HepG2 (cell line): ENCODE data around the gene UROS. TPM values are rescaled to one million over a fixed set of nuclear protein-coding genes. Genes with fewer than 3 reads are reported as not detected.
A peak's percentile ranks its signal among the peaks of the same experiment; 100 is the strongest.

Experiments used
- AHDC1 ChIP-seq: sonication (generic); formaldehyde crosslinking; IDR thresholded peaks from 2 replicates; pipeline ENCODE4 v1.5.1; 2020; ENCODE audit warnings: mild to moderate bottlenecking, missing genetic modification reagents, borderline replicate concordance
- ARID4A ChIP-seq: sonication (generic); formaldehyde crosslinking; IDR thresholded peaks from 2 replicates; pipeline ENCODE4 v1.5.0; 2020; ENCODE audit warnings: mild to moderate bottlenecking, missing genetic modification reagents, borderline replicate concordance
- CC2D1A ChIP-seq: sonication (generic); formaldehyde crosslinking; IDR thresholded peaks from 2 replicates; pipeline ENCODE4 v1.8.1; 2023; ENCODE audit warnings: mild to moderate bottlenecking, missing genetic modification reagents
- GATAD2A ChIP-seq: IDR thresholded peaks from 2 replicates; pipeline ENCODE4 v1.6.1; 2016
- KDM6A ChIP-seq: IDR thresholded peaks from 2 replicates; pipeline ENCODE4 v1.6.1; 2016; ENCODE audit warnings: low read depth
- KLF16 ChIP-seq, 2 experiments: sonication (generic) in 1 of 2; formaldehyde crosslinking in 1 of 2; IDR thresholded peaks; 2 replicates each; pipeline versions ENCODE4 v1.6.1 to v1.8.0; 2016 to 2023; ENCODE audit warnings: missing genetic modification reagents in 2 of 2, missing compliant biosample characterization in 1 of 2
- MEIS1 ChIP-seq: sonication (generic); formaldehyde crosslinking; IDR thresholded peaks from 2 replicates; pipeline ENCODE4 v1.9.0; 2021; ENCODE audit warnings: mild to moderate bottlenecking, missing genetic modification reagents, moderate library complexity, borderline replicate concordance
- NR3C1 ChIP-seq: sonication (generic); formaldehyde crosslinking; IDR thresholded peaks from 2 replicates; pipeline ENCODE4 v1.4.0; 2020; ENCODE audit warnings: missing genetic modification reagents
- PHF20 ChIP-seq: sonication (generic); formaldehyde crosslinking; IDR thresholded peaks from 2 replicates; pipeline ENCODE4 v1.5.0; 2020; ENCODE audit warnings: mild to moderate bottlenecking, missing genetic modification reagents
- RAD51 ChIP-seq: fragments of 450-650 bp; IDR thresholded peaks from 2 replicates; pipeline ENCODE4 v1.6.1; 2016; ENCODE audit warnings: borderline replicate concordance
- SNAI1 ChIP-seq: sonication (generic); formaldehyde crosslinking; IDR thresholded peaks from 2 replicates; pipeline ENCODE4 v1.5.0; 2020; ENCODE audit warnings: mild to moderate bottlenecking, missing genetic modification reagents, borderline replicate concordance
- SP5 ChIP-seq: IDR thresholded peaks from 2 replicates; pipeline ENCODE4 v1.6.1; 2016; ENCODE audit warnings: low read depth, borderline replicate concordance
- ZIK1 ChIP-seq: sonication (generic); formaldehyde crosslinking; IDR thresholded peaks from 2 replicates; pipeline ENCODE4 v1.5.0; 2020; ENCODE audit warnings: mild to moderate bottlenecking, low read depth, missing genetic modification reagents, borderline replicate concordance
- ZNF225 ChIP-seq: sonication (generic); formaldehyde crosslinking; IDR thresholded peaks from 2 replicates; pipeline ENCODE4 v1.4.0; 2020; ENCODE audit warnings: mild to moderate bottlenecking, missing genetic modification reagents
- ZNF343 ChIP-seq: sonication (generic); formaldehyde crosslinking; IDR thresholded peaks from 2 replicates; pipeline ENCODE4 v1.4.0; 2020; ENCODE audit warnings: mild to moderate bottlenecking, missing genetic modification reagents
- ZNF441 ChIP-seq: sonication (generic); formaldehyde crosslinking; IDR thresholded peaks from 2 replicates; pipeline ENCODE4 v1.7.0; 2021; ENCODE audit warnings: missing genetic modification reagents, borderline replicate concordance
- ZNF564 ChIP-seq: sonication (generic); formaldehyde crosslinking; IDR thresholded peaks from 2 replicates; pipeline ENCODE4 v1.8.1; 2023; ENCODE audit warnings: mild to moderate bottlenecking, missing genetic modification reagents
- ZNF724P ChIP-seq: sonication (generic); formaldehyde crosslinking; IDR thresholded peaks from 2 replicates; pipeline ENCODE4 v1.8.0; 2022; ENCODE audit warnings: missing genetic modification reagents, borderline replicate concordance
- ZSCAN22 ChIP-seq: sonication (generic); formaldehyde crosslinking; IDR thresholded peaks from 2 replicates; pipeline ENCODE4 v1.4.0; 2020; ENCODE audit warnings: mild to moderate bottlenecking, missing genetic modification reagents
- polyA plus RNA-seq, 8 experiments: library from polyadenylated mRNA; depleted of rRNA in 3 of 8; stranded (reverse) in 7 of 8; unstranded in 1 of 8; fragments of >200 nt; fragmentation: Illumina TruSeq in 4 of 8; extraction: Trizol in 4 of 8; gene quantifications; 2 replicates each; pipeline versions ENCODE4 v1.2.1 to v1.2.3, GENCODE V29; 2011 to 2016; ENCODE audit warnings: low read depth in 4 of 8, missing spikeins in 1 of 8, mixed read lengths in 1 of 8; ENCODE audit not compliant: insufficient read depth in 1 of 8
- total RNA-seq, 5 experiments: library from RNA; depleted of rRNA; stranded (reverse); fragments of >200 nt; fragmentation: Illumina TruSeq; extraction: Trizol; gene quantifications; 2 replicates each; pipeline ENCODE4 v1.2.3, GENCODE V29; 2016; ENCODE audit warnings: low read depth in 1 of 5

UROS gene
- total and polyA plus RNA-seq, 2 of the 13 experiments (the other 11 are each of a cell fraction or from before 2014, with no cell fraction given) = 14.8 to 49.9 TPM

GRCh38 chr10:125792342-125793300, 30.4 kb downstream of the UROS start (continued):
- peak; percentile 76; the same call in 1 of the 2 replicates for TF ChIP-seq ARID4A (CRISPR knock-in tag)
- no peak for TF ChIP-seq ZSCAN22 (CRISPR knock-in tag)
- peak; percentile 98 for TF ChIP-seq GATAD2A (CRISPR knock-in tag)
- no peak for TF ChIP-seq NR3C1 (CRISPR knock-in tag)
- peak; percentile 97 for TF ChIP-seq AHDC1 (CRISPR knock-in tag)
- 0 out of 2 replicates have a peak, but pooled peaks have one; percentile 53 for TF ChIP-seq ZNF724P (CRISPR knock-in tag)
- TF ChIP-seq SP5 (CRISPR knock-in tag) = peak; percentile 66; the same call in 1 of the 2 replicates
- TF ChIP-seq RAD51 = no peak
- TF ChIP-seq KLF16 (CRISPR knock-in tag; IDR thresholded peaks at IDR 0.05) = peak in 1 of 2 experiments; percentile 89; a peak in 2 of 4 replicates
- peak; percentile 69; the same call in 1 of the 2 replicates for TF ChIP-seq KDM6A (CRISPR knock-in tag)
- TF ChIP-seq PHF20 (CRISPR knock-in tag) = peak; percentile 28; the same call in 1 of the 2 replicates
- TF ChIP-seq ZNF441 (CRISPR knock-in tag) = peak; percentile 48; the same call in 1 of the 2 replicates
- TF ChIP-seq ZNF564 = 0 out of 2 replicates have a peak, but pooled peaks have one; percentile 71
- TF ChIP-seq MEIS1 (CRISPR knock-in tag) = peak; percentile 92
- no peak for TF ChIP-seq CC2D1A (CRISPR knock-in tag)
- TF ChIP-seq ZNF225 (CRISPR knock-in tag) = no peak; the same call in 1 of the 2 replicates
- TF ChIP-seq SNAI1 (CRISPR knock-in tag) = no peak
- 0 out of 2 replicates have a peak, but pooled peaks have one; percentile 29 for TF ChIP-seq ZIK1 (CRISPR knock-in tag)
- TF ChIP-seq ZNF343 = 0 out of 2 replicates have a peak, but pooled peaks have one; percentile 45
